ENCODE results near the gene CHADL. TPM values are rescaled to one million over a fixed set of nuclear protein-coding genes. Genes with fewer than 3 reads are reported as not detected.

The CHADL gene
- total and polyA plus RNA-seq, 9 of the 15 experiments (the other 6 are each of a cell fraction or from before 2014, with no cell fraction given) = not detected

- H3K9ac ChIP-seq (ENCODE audit: insufficient read depth in 1 of 2, low read depth in 2 of 2, low read length in 2 of 2) = no peak overlapping the region
- H3K36me3 ChIP-seq (ENCODE audit: control insufficient read depth, insufficient read depth, low read length) = peaks cover 16% of the 10 kb centered on the region; the same call in 2 of the 3 replicates
- H4K20me1 ChIP-seq (replicated peaks; ENCODE audit: control insufficient read depth, insufficient read depth, low read length) = no peaks in the 10 kb centered on the region
- H3K27me3 ChIP-seq (ENCODE audit: control insufficient read depth in 2 of 2, insufficient read depth in 2 of 2, low read length in 2 of 2) = no peaks in the 10 kb centered on the region
- POLR2A ChIA-PET = interaction anchor here (0.6 to 0.7 kb wide), 2 partner anchors 15 to 64 kb away, joined by 3 read pairs; no protein-coding TSS in a partner anchor
- no peak for ATAC-seq
- intact Hi-C loops (cut with micrococcal nuclease) = no loop called here
- WGBS (ENCODE audit: insufficient coverage, low coverage, missing lambda C conversion rate) = 85% methylated on average over 6 of the region's 9 CpGs
- TSS peak; percentile 38 for BruUV-seq (replicated peaks)
- no peak overlapping the region for H2AFZ ChIP-seq (ENCODE audit: low read depth, low read length)
- in situ Hi-C loops (cut with MboI) = no loop called here
- H3K4me3 ChIP-seq = no peak overlapping the region
- no peak for FAIRE-seq
- CTCF ChIA-PET (ENCODE audit: low intra/inter-chr PET ratio) = no interaction called here
- H3K27ac ChIP-seq (ENCODE audit: extremely low read depth, low read depth, low read length) = no peak overlapping the region
- peaks cover 19% of the 10 kb centered on the region for H3K79me2 ChIP-seq (ENCODE audit: control insufficient read depth, insufficient read depth, low read length)
- H3K9me3 ChIP-seq (replicated peaks; ENCODE audit: control insufficient read depth, insufficient read depth, low read depth, low read length) = no peaks in the 10 kb centered on the region
- no peak for DNase-seq (ENCODE audit: extremely low read depth in 1 of 4, low spot score in 3 of 4)
- no peaks in the 10 kb centered on the region for H3K9me1 ChIP-seq (ENCODE audit: control insufficient read depth, insufficient read depth, low read length)
- H3K4me1 ChIP-seq (replicated peaks in 1 of 2; ENCODE audit: control insufficient read depth in 2 of 2, insufficient read depth in 2 of 2, low read length in 2 of 2) = peaks cover 2 to 6% of the 10 kb centered on the region in 2 experiments; a peak in 1 of 5 replicates
- no peak overlapping the region for H3K4me2 ChIP-seq (ENCODE audit: insufficient read depth, low read length)
- TF ChIP-seq ZNF511 (CRISPR knock-in tag; IDR thresholded peaks at IDR 0.05) = no peak
- TF ChIP-seq ZBTB9 (CRISPR knock-in tag; IDR thresholded peaks at IDR 0.05) = no peak
- TF ChIP-seq KHSRP (IDR thresholded peaks at IDR 0.05) = no peak
- TF ChIP-seq DDX20 (tag; IDR thresholded peaks at IDR 0.05; ENCODE audit: low read depth) = no peak
- TF ChIP-seq HDGF (IDR thresholded peaks at IDR 0.05) = no peak
- no peak for TF ChIP-seq TAL1 (IDR thresholded peaks at IDR 0.05)
- no peak for TF ChIP-seq EP300 (IDR thresholded peaks at IDR 0.05; ENCODE audit: low read length)
- no peak for TF ChIP-seq JUNB (CRISPR knock-in tag; conservative IDR thresholded peaks at IDR 0.05)
- TF ChIP-seq ZNF668 (CRISPR knock-in tag; IDR thresholded peaks at IDR 0.05) = no peak
- no peak for TF ChIP-seq TRIM25 (IDR thresholded peaks at IDR 0.05; ENCODE audit: borderline replicate concordance)
- no peak for TF ChIP-seq RBM34 (IDR thresholded peaks at IDR 0.05; ENCODE audit: borderline replicate concordance, insufficient read depth, low read length)
- TF ChIP-seq CTCF (IDR thresholded peaks at IDR 0.05 in 2 of 3, conservative IDR thresholded peaks at IDR 0.05 in 1 of 3; ENCODE audit: insufficient read depth in 2 of 3, low read depth in 1 of 3, low read length in 3 of 3) = no peak
- TF ChIP-seq ATF6 (CRISPR knock-in tag; IDR thresholded peaks at IDR 0.05) = no peak
- no peak for TF ChIP-seq ZBTB5 (IDR thresholded peaks at IDR 0.05)
These were observed 34.0 kb downstream of the CHADL start for GRCh38 chr22:41206719-41207118.
